Hematopoietic multipotent progenitor cell treated with erythropoietin and hydrocortisone succinate and interleukin-3 and kit ligand, for 8 days (in vitro differentiated cells): ENCODE measurements around the gene SPAG16.
"Not testable (repeated sequence)": the region's sequence is repeated elsewhere in the genome, so short reads cannot be mapped to it uniquely, and the experiment has no call there.

Source experiments
- DNase-seq: peaks from one replicate; pipeline ENCODE4 v3.0.0-alpha.2; 2015

SPAG16 gene

DNA sequence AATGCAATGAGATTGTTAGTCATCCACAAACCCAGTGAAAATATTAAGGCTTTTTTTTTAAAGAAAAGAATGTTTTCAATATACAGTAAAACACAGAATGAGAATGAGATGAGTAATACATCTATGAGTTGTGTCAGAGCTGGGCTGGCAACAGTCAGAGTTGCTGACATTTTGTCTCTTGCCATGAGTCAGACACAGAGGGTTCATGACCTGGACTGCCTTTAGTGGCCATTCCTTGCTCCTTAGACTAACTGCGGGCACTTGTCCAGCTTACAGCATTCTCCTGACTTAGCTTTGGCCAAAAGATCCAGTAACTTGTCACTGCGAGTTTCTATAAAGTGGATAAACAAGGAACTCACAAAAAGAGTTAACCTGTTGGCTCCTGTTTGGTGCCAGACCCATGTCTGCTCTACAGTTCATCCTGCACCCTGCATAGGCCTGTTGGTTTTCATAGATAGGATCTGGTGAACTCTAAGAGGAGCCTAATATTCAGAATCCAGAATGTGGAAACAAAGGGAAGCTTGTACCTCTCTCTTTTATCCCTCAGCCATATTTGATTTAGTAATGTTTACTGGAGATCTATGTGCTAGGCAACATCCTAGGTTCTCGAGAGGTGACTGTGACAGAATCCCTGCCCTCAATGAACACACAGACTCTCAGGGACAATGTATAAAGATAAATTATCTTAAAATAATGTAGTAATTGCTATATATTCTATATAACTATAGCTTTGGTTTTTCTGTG is 735.1 kb downstream of the SPAG16 start:
- DNase-seq: no peak

DNA sequence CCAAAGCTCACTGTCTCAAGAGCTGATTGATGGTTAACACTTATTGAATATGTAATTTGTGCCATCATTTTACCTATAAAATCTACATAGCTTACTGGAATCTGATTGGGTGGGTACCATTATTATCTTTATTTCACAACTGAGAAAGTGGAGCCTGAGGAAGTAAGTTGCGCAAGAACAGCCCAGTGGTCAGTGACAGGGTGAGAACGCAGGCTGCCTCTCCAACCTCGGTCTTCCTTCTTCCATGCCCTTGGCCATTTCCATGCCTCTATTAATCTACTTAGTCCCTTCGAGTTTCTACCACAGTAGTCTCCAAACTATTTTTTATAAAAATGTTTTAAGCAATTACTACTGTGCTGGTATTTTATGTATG is 735.7 kb downstream of the SPAG16 start:
- no peak for DNase-seq

DNA sequence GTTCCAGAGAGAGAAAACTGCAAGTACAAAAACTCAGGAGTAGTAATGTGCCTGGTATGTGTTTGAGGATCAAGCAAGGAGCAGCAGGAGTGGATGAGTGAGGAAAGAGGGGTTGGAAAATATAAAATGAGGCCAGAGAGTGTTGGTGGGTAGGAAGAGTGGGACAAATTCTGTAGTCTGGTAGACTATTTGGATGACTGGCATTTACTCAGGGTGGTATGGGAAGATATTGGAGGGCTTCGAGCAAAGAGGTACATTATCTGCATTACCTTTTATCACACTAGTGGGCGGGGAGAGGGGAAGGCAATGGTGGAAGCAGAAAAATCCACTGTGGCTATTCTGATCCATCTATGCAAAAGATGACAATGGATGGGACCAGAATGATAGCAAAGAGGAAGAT is 744.9 kb downstream of the SPAG16 start:
- no peak for DNase-seq

DNA sequence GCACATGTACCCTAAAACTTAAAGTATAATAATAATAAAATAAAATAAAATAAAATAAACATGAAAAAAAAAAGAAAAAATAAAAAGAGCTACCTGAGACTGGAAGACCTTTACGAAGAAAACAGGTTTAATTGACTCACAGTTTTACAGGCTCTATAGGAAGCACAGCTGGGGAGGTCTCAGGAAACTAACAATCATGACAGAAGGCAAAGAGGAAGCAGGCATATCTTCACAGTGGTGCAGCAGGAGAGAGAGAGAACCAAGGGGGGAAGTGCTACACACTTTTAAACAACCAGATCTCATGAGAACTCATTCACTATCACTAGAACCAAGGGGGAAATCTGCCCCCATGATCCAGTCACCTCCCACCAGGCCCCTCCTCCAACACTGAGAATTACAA is 747.3 kb downstream of the SPAG16 start:
- DNase-seq: no peak

DNA sequence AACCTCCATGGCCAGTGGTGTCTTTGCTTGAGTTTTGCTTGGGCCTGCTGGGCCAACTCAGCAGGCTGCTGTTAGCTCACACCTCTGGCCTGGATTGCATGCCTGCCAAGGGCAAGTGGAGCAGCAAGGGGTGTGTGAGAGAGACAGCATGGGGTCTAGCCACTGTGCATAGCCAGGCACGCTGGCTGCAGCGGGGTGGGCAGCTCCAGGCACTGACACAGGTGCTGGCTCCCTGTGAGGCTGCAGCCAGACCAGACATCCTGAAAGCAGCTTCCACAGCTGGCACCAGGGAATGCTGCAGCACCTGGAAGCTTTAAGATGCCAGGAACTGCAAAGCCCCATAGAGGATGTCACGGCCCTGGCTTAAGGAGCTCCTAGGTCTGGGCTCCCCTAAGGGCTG is 750.2 kb downstream of the SPAG16 start:
- DNase-seq: no peak

DNA sequence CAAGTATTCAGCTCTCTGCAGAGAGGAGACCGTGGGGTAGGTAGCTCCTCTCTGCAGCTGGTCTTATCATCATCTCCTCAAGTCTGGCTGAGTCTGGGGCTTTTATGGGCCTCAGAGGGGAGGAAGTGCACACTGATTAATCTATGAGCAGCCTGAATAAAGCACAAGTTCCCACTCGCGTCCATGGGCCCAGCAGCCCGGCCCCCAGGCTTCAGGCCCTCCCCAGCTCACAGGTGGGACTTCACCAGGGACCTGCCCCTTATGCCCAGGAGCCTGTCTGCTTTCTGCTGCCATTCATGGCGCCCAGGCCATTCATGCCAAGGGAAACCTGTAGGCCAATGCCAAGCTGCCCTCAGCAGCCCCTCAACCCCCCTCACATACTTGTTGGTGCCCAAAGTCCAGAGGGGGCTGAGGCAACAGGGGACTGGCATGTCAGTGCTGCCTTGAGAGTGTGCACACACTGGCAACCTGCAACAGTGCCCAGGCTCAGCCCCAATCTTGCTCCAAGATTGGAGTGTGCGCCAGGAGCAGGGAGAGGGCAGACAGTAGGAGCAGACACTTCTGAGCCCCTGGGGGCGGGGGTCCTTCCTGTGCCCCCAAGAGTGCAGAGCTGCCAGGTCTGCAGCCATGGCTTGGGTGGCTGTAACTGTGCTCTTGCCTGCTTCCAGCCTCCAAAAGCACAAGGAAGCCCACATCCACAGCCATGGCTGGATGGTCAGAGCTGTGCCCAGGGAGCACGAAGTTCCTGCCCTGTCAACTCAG is 751.0 kb downstream of the SPAG16 start:
- no peak for DNase-seq

DNA sequence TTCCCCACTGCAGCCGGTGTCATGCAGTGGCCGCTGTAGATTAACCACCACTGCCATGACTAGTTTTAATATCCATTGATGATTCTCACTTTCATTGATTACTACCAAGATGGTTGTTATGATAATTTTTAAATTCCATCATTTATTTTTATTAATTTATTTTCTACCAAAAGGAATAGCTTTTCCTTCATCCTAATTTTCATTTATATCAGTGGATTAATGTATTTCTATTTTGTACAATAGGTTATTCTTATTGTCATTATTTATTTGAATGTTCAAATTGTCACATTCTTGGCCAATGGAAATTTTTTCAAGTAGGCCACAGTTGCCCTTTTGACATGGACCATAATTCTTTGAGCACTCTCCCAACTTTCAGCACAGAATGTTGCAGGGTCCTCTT is 751.7 kb downstream of the SPAG16 start:
- DNase-seq: no peak

DNA sequence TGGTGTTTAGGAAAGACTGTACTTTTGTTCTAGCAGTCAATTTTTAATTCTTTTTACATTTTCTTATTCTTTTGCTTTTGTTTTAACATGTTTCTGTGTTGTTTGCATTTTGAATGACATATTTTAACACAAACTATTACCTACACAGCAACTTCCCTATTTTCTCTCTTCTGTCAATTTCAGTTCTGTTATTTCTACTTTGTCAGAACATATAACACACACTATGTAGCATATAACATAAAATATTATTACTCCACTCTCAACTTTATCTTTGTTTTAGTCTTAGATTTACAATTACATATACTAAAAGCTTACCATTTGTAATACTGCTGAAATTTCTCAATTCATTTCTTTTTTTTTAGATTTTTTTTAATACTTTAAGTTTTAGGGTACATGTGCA is 753.9 kb downstream of the SPAG16 start:
- no peak for DNase-seq

DNA sequence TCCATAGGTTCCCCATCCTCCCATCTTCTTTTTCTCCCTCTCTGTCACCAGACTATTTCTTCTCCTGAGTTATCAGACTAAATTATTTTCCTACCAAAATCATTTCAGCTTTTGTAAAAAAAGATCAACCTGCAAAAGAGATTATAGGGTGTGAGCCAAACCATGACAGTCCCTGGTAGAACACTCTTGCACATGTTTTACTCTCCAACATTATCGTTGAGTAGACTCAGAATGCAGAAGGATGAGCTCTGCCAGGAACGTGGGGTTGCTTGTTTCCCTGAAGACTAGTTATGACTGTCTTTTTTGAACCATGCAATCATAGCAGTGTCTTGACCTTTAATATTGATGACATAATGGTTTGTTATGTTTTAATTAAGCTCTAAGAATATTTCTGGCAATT is 766.5 kb downstream of the SPAG16 start:
- DNase-seq: no peak

DNA sequence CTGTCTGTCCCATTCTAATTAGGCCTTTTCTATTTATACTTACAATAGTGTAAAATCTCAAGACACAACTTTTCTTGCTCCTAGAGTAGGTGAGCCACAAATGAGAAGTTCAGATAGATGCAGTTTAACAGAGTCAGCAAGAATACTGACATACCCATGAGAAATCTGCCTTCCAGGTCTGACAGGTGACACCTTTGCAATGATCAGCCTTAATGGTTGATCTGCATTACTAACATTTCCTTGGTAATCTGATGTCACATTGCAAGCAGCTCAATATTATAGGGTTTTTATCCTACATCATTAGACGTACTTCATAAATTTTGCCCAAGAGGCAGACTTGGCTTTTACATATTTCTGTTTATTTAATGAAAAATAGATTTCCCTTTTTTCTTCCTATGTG is 767.3 kb downstream of the SPAG16 start:
- no peak for DNase-seq

DNA sequence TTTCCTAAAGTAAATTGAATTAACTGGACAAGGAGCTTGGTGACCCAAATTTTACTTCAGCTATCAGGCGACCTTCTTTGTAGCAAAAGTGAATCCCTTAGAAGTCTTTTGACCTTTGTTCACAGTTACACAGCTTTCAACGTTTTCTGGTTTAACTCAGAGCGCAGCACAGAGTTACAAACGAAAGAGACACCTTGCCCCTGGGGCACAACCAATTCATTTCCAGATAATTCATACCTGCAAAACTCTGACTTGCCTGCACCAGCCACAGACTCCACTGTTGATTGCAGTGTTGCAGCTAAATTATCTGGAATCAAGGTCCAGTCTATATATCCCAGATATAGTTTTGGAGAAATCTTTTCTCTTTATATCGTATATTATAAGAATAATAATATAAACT is 768.0 kb downstream of the SPAG16 start:
- no peak for DNase-seq

DNA sequence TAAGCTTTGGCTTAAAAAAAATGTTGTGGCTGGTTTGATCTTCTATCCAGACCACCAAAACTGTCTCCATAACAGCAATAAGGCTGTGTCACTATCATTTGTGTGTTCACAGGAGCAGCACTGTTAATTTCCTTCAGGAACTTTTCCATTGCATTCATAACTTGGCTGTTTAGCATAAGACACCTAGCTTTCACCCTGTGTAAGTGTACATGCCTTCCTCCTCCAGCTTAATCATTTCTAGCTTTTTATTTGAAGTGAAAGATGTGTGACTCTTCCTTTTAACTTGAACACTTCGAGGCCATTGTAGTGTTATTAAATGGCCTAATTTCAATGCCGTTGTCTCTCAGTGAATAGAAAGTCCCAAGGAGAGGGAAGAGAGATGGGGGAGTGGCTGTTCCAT is 773.7 kb downstream of the SPAG16 start:
- no peak for DNase-seq

DNA sequence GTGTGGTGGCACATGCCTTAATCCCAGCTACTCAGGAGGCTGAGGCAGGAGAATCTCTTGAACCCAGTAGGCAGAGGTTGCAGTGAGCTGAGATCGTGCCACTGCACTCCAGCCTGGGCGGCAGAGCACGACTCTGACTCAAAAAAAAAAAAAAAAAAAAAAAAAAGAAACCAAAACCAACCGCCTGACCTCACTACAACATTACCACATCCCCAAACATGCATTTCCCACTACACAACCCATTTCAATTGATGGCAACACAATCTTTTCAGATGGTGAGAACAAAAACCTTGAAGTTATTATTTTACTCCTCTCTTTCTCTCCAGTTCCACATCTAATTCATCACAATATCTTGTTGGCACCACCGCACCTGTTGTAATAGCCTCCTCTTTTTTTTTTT is 778.0 kb downstream of the SPAG16 start:
- not testable (repeated sequence) for DNase-seq

DNA sequence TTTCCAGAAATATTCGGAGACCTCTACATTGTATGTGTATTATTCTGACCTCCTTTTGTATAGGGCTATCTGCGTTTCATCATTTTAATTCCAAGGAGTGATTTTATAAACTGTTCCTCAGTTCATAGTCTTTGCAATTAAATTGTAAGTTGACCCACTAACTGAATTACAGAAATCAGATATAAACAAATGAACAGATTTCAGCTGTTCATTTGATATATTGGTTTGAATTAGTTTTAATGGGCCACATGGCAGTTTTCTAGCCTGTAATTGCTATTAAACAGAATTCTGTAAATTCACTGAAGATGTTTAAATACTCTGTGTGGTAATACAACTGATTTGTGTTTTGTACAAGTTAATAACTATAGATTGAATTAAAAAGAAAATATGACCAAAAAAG is 780.2 kb downstream of the SPAG16 start:
- no peak for DNase-seq

DNA sequence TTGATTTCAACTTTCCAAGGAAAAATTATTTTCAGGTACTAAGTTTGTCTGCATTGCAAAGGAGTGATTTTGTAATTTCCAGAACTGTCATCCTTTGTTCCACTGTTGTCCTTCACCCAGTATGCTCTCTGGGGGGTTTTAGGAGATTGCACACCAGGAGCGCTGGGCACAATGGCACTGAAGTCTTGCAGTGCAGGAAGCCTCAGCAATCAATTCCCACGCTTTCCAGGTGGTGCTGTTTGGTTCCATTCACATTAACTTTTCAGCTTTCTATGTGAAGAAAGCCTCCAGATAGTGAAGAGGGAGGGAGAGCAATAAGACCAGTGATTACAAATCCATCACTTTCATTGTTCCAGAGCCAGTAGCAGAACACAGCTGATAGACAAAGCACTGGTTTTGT is 782.6 kb downstream of the SPAG16 start:
- no peak for DNase-seq

DNA sequence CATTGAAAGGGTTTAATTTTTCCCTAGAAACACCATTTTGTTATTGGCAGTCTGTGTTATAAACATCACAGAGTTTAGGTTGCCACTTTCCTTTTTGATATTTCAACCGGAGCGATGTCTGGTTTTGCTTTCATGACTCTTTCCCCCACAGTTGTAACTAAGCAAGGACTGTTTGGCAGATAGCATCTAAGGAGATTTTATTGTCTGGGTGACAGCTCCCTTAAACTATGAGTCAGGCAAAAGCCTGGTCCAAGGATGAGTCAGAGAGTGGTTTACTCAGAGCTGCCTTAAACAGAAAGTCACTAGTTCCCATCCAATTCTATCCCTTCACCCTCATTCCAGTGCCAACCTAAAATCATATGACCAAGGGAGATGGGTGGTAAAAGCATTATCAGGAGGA is 785.0 kb downstream of the SPAG16 start:
- no peak for DNase-seq

DNA sequence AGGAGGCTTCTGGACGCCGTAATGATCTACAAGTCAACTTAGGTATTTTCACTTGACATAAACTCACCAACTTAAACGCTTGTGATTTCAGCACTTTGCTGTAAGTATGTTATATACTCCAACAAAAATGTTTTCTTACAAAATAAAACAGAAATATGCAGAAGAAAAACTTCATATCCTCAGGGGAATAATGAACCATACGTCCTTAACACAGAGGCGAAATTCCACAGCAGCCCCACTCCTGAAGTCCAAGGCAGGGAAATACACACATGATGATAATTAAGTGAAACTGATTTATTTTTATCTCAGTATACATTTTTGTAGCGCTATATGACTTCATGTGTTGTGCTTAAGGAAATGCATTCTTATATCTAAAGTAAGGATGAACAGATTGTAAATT is 791.2 kb downstream of the SPAG16 start:
- no peak for DNase-seq

DNA sequence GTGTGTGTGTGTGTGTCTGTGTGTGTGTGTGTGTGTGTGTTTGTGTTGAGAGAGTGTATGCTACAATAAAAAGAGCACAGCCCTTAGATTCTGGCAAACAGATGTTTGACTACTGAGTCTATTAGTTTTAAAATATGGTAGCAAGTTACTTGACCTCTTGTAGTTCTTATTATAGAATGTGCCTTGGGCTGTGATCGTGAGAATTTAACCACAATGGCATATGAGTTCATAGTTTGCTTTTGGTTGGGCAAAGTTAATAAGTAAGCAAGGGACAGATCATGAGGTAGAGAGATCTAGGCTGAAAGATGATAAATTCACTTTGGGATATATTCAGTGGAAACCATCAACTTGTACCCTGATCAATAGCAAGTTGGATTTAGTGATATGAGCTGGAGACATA is 792.3 kb downstream of the SPAG16 start:
- DNase-seq: no peak

DNA sequence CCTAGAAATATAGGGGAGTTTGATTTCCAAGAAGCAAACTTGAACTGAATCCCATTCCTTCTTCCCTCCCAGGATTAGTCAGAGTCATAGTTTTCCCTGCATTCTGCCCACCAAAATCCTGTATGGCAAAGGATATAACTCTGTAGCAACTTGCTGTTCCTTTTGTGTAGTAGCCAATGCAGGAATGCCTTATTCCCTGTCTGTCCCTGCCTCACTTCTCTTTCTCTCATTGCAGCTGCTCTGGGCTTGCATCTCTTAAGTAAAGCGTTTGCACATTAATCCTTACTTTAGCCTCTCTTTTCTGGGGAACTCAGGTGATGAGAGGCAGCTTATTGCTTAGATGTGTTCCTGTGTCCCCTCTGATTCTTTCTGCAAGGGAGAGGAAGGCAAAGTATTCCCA is 793.5 kb downstream of the SPAG16 start:
- no peak for DNase-seq

DNA sequence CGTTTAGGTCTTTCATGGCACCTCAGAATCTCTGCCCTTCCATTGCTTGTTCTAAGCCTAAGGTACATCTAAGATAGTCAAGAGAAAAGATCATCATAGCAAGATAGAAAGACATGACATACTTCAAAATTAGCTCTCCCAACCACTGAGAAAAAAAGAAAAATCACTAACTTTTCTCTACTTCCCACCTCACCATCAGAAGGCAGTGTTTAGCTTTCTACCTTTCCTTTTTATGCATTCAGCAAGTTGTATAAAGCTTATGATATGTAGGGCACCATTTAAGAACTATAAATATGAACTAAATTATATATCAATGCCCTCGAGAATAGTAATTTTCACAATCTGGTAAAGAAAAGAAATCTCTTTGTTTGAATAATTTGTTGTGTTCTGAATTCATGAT is 794.8 kb downstream of the SPAG16 start:
- DNase-seq: no peak

DNA sequence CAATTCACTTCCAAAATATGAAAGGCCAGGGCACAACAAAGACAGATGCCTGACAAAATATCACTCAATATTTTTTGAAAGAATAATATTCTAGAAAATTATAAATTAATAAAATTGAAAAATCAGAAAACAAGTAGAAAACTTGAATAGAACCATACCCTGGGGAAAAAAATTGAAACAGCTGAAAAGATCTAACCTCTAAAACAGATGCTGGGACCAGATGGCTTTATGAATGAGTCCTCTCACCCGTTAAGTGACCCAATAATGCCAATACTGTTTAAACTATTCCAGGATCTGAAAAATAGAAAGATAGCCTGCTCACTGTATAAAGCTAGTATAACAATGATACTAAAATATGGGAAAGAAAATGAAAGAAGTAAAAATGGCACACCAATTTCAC is 804.3 kb downstream of the SPAG16 start:
- DNase-seq: no peak

DNA sequence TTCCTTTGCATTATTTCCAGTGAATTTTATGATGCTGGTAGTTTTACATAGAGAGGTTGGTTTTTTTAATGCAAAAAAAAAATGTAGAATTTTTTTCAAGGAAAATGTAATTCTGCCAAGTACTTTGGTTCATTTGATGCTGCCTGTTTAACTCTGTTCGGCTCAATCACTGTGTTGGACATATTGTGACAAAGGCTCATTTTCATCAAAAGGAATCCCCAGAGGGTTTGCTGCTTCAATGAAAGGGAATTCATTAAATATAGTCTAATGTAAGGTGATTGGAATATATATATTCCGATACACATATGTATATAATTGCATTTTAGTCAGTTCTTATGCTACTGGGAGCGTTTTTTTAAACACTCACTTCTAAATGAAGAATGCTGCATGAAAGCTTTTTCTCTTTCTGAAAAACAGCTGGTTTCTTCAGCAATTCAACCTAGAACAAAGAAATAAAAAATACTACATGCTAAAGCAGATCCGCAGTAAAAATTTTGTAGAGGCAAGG is 812.0 kb downstream of the SPAG16 start:
- DNase-seq: no peak

DNA sequence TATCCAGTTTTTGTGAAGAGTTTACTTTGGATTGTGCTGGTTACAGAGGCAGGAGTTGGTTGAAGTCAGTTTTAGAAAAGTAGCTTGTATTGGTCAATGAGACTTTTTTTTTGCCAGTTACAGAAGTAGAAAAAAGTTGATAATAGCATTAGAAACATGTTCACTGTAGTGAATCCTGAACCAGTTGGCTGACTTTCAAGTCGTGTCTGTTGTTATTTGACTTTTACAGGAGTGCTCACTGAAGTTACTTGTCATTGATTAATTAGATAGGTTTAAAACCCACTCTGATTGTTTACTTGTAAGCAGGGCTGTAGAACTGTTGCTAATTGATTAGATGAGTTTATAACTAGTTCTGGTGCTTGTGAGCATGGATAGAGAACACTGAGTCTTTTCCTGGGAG is 814.5 kb downstream of the SPAG16 start:
- no peak for DNase-seq

DNA sequence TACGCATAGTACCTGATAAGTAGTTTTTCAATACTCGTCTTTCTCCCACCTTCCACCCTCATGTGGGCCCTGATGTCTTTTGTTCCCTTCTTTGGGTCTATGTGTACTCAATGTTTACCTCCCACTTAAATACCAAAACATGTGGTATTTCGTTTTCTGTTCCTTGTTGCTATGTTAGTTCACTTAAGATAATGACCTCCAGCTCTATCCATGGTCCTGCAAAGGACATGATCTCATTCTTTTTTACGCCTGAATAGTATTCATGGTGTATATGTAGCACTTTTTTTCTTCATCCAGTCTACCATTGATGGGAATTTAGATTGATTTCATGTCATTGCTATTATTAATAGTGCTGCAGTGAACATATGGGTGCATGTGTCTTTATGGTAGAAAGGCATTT is 816.2 kb downstream of the SPAG16 start:
- no peak for DNase-seq
